ENCODE data around the gene MTCH2. TPM values are rescaled to one million over a fixed set of nuclear protein-coding genes. Genes with fewer than 3 reads are reported as not detected.
A peak's percentile ranks its signal among the peaks of the same experiment; 100 is the strongest.

The MTCH2 gene
- polyA plus RNA-seq, 1 donor (not counting 4 experiments of a cell fraction or from before 2014, with no cell fraction given): 185 TPM

DNA sequence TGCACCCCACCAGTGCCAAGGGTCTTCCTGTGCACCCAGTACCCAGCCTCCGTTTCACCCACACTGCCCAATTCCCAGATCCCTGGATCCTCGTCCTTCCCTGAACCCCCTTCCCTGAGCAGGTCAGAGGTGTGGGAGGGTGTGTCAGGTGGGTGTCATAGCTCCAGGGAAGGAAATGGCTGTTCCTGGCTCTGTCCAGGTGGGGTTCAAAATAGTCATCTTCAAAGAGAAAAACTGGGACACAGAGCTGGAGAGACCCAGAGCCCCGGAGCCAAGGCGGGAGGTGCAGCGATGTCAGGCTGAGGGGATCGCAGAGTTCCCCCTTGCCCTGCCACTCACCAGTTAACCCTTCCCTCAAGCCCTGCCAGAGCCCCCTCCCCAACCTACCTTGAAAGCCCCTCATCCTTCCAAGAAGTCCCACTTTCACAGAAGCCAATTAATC, 48.8 kb downstream of the MTCH2 start:
- H3K27me3 ChIP-seq (ENCODE audit: control insufficient read depth, extremely low read depth, insufficient read depth, low read length): peaks cover 66% of the 10 kb centered on the region
- no peaks in the 10 kb centered on the region for H3K9me1 ChIP-seq (ENCODE audit: control insufficient read depth, extremely low read depth, insufficient read depth, low read length)
- no peaks in the 10 kb centered on the region for H3K36me3 ChIP-seq (ENCODE audit: control insufficient read depth in 2 of 2, extremely low read depth in 1 of 2, insufficient read depth in 2 of 2, low read length in 2 of 2)
- no peak for DNase-seq (ENCODE audit: low read depth, low spot score)
- peaks cover 3% of the 10 kb centered on the region for H3K4me1 ChIP-seq (ENCODE audit: control insufficient read depth, extremely low read depth, insufficient read depth, low read length)
- H2AFZ ChIP-seq (ENCODE audit: control insufficient read depth, low read length): no peak overlapping the region
- no peak overlapping the region for H3K9ac ChIP-seq (ENCODE audit: control insufficient read depth, extremely low read depth, insufficient read depth, low read length)
- no peaks in the 10 kb centered on the region for H3K9me3 ChIP-seq (ENCODE audit: control insufficient read depth, low read depth, low read length)
- H3K79me2 ChIP-seq (ENCODE audit: control insufficient read depth, insufficient read depth, low read length): no peaks in the 10 kb centered on the region
- no peak overlapping the region for H3K27ac ChIP-seq (ENCODE audit: control insufficient read depth, insufficient read depth, low read length)
- peak; percentile 92 for TF ChIP-seq EZH2 (IDR thresholded peaks at IDR 0.05; ENCODE audit: low read length)
- TF ChIP-seq, protein P1, sequence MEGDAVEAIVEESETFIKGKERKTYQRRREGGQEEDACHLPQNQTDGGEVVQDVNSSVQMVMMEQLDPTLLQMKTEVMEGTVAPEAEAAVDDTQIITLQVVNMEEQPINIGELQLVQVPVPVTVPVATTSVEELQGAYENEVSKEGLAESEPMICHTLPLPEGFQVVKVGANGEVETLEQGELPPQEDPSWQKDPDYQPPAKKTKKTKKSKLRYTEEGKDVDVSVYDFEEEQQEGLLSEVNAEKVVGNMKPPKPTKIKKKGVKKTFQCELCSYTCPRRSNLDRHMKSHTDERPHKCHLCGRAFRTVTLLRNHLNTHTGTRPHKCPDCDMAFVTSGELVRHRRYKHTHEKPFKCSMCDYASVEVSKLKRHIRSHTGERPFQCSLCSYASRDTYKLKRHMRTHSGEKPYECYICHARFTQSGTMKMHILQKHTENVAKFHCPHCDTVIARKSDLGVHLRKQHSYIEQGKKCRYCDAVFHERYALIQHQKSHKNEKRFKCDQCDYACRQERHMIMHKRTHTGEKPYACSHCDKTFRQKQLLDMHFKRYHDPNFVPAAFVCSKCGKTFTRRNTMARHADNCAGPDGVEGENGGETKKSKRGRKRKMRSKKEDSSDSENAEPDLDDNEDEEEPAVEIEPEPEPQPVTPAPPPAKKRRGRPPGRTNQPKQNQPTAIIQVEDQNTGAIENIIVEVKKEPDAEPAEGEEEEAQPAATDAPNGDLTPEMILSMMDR (optimal IDR thresholded peaks at IDR 0.05 in 1 of 3, IDR thresholded peaks at IDR 0.05 in 1 of 3, conservative IDR thresholded peaks at IDR 0.05 in 1 of 3; ENCODE audit: extremely low read depth in 1 of 3, insufficient read depth in 2 of 3, low read length in 3 of 3): no peak
- H3K4me3 ChIP-seq (ENCODE audit: control insufficient read depth in 2 of 3, extremely low read depth in 1 of 3, insufficient read depth in 2 of 3, low read depth in 1 of 3, low read length in 3 of 3): no peak overlapping the region
- no peak for FAIRE-seq
- H4K20me1 ChIP-seq (ENCODE audit: control insufficient read depth, extremely low read depth, insufficient read depth, low read length): peaks cover 3% of the 10 kb centered on the region
- peak overlapping the region; percentile 46 for H3K4me2 ChIP-seq (ENCODE audit: control insufficient read depth, extremely low read depth, insufficient read depth, low read depth, low read length)
- dilution Hi-C loops (cut with MboI; ENCODE audit: extremely low pct_ligation_motif_present, low sequenced_read_pairs): no loop called here

DNA sequence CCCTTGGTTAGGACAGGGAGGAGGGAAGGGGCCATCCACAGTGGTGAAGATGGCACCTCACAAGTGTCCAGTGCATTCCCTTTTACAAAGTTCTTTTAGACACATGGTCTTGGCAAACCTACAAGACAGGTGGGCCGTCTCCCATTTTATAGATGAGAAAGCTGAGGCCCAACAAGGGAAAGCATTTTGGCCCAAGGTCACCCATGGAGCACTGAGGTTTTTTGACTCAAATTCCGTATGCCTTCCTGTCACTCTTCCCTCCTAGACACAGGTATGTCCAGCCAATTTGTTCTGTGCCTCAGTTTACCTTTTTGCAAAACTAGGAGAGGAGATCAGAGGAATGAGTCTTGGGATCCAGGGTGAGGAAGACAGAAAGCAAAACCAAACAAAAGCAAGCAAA, 49.4 kb downstream of the MTCH2 start:
- no peaks in the 10 kb centered on the region for H3K9me3 ChIP-seq (ENCODE audit: control insufficient read depth, low read depth, low read length)
- no peak for FAIRE-seq
- dilution Hi-C loops (cut with MboI; ENCODE audit: extremely low pct_ligation_motif_present, low sequenced_read_pairs): no loop called here
- no peak overlapping the region for H3K4me2 ChIP-seq (ENCODE audit: control insufficient read depth, extremely low read depth, insufficient read depth, low read depth, low read length)
- TF ChIP-seq, protein P1 (optimal IDR thresholded peaks at IDR 0.05 in 1 of 3, IDR thresholded peaks at IDR 0.05 in 1 of 3, conservative IDR thresholded peaks at IDR 0.05 in 1 of 3; ENCODE audit: extremely low read depth in 1 of 3, insufficient read depth in 2 of 3, low read length in 3 of 3): no peak
- no peak for TF ChIP-seq EZH2 (IDR thresholded peaks at IDR 0.05; ENCODE audit: low read length)
- no peak overlapping the region for H3K4me3 ChIP-seq (ENCODE audit: control insufficient read depth in 2 of 3, extremely low read depth in 1 of 3, insufficient read depth in 2 of 3, low read depth in 1 of 3, low read length in 3 of 3)
- no peaks in the 10 kb centered on the region for H3K36me3 ChIP-seq (ENCODE audit: control insufficient read depth in 2 of 2, extremely low read depth in 1 of 2, insufficient read depth in 2 of 2, low read length in 2 of 2)
- no peaks in the 10 kb centered on the region for H3K9me1 ChIP-seq (ENCODE audit: control insufficient read depth, extremely low read depth, insufficient read depth, low read length)
- peaks cover 66% of the 10 kb centered on the region for H3K27me3 ChIP-seq (ENCODE audit: control insufficient read depth, extremely low read depth, insufficient read depth, low read length)
- peaks cover 3% of the 10 kb centered on the region for H4K20me1 ChIP-seq (ENCODE audit: control insufficient read depth, extremely low read depth, insufficient read depth, low read length)
- no peak overlapping the region for H3K9ac ChIP-seq (ENCODE audit: control insufficient read depth, extremely low read depth, insufficient read depth, low read length)
- H3K27ac ChIP-seq (ENCODE audit: control insufficient read depth, insufficient read depth, low read length): no peak overlapping the region
- no peaks in the 10 kb centered on the region for H3K79me2 ChIP-seq (ENCODE audit: control insufficient read depth, insufficient read depth, low read length)
- DNase-seq (ENCODE audit: low read depth, low spot score): no peak
- no peak overlapping the region for H2AFZ ChIP-seq (ENCODE audit: control insufficient read depth, low read length)
- H3K4me1 ChIP-seq (ENCODE audit: control insufficient read depth, extremely low read depth, insufficient read depth, low read length): peaks cover 3% of the 10 kb centered on the region

Measured in keratinocyte (primary cell).